Suppressor macrophage treated with lipopolysaccharide for 4 hours (primary cell): ENCODE measurements around the gene SEMA3D.

Source experiments
- DNase-seq: peaks from one replicate; pipeline ENCODE4 v3.0.0-alpha.2; 2020

SEMA3D gene

DNA sequence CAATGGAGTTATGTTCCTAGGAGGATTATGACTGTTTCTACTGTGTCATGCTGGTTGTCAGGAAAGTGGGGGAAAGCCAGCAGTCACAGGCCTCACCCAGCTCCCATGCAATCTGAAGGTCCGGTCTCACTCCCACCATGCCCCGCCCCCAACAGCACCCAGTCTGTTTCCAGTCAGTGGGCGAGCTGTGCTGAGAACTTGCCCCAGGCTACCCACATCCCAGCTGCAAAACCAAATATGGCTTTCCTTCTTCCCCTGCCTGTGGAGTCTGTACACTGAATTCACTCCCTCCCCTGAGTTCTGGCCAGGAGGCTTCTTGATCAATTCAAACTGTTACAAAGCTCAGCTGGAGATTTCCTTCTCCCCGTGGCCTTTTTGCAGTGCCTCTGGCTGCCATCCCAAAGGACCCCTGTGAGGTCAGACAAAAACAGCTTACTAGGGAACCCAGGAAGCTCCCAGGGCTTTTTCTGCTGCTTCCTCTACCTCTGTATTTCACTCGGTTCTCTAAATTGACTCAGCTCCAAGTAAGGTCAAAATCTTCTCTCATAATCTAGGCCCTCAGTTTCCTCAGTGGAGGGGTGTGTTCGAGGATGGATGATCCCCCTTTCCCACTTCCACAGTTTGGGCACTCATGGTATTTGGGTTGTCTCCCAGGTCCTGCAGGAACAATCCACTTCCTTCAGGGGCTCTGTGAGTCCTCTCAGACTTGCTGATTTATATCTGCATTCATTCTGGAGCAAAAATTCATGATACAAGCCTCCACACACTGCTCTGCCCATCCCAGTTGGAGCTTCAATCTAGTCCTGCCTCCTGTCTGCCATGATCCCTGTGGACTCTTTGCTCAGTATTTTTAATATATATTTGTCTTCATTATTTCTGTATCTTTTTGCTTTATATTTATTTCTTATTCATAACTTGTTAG lies 205.5 kb downstream of the SEMA3D start:
- no peak for DNase-seq

DNA sequence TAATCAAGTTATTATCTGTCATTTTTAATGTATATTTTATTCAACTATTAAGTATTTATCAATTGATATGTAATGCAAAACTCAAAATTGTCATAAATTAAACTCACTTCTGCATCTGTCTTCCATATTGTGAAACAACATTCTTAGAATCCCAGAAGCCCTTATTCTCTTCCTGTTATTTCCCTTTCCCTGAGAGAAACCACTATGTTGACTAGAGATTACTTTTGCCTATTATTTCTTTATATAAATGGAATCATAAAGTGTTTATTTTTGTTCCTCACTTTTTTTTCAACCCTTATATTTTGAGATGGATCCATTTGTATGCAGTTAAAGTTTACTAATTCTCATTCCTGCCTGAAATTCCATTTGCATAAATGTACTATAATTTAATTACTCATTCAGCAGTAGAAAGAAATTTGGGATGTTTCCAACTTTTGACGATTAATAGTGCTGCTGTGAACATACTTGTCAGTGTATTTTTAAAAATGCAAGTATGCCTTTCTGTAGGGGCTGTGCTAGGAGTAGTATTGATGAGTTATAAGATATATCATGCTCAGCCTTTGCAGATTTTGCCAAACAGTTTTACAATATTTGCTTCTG lies 211.2 kb downstream of the SEMA3D start:
- no peak for DNase-seq

DNA sequence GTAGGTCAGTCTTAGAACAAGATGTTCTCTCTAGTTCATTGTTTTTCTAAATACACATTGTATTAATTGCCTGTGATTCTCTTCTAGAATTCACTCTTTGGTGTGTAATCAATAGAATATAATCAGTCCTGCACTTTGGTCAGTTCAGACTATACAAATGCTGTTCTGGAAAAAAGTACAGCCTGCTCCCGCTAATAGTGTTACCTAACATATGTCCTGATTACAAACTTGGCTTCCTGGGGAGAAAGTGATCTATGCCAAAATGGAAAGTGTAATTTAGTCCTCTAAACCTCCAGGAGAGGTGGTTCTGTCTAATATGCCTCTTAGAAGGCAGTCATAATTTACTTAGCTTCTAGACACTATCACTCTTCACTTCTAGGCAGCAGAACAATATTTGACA lies 215.5 kb downstream of the SEMA3D start:
- DNase-seq, result no peak

DNA sequence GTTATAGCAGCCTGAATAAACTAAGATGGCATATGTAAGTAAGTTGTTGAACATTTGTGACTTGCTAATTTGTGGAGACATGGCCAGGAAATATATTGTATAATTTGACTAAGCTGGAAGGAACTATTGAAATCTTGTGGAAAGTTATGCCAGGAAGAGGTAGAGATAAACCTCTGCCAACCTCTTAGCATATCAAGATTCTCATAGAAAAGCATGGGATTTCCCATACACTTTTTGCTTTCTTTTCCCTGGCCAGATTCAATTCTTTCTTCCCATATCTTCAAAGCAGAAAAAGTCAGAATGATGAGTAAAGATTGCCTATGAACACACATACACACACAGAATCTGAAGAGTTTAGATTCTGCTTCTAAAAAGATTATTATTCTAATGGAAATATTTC lies 216.2 kb downstream of the SEMA3D start:
- no peak for DNase-seq

DNA sequence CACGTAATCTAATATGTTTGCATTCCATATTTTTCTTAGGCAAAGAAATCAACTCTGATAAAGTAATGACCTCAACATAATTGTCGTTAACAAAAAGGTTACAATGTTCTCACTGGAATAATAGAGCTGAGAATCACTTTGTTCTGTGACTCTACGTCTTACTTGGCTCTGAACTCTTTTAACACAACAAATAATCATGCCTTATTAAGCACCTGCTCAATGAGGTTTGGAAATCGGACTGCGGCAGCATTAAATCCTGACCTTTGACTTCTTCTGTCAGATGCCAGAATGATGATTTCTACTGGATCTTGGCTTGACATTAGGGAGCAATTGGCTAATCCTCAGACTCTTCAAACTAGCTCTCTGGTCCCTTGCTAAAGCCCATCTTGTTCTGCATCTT lies 233.6 kb downstream of the SEMA3D start:
- no peak for DNase-seq

DNA sequence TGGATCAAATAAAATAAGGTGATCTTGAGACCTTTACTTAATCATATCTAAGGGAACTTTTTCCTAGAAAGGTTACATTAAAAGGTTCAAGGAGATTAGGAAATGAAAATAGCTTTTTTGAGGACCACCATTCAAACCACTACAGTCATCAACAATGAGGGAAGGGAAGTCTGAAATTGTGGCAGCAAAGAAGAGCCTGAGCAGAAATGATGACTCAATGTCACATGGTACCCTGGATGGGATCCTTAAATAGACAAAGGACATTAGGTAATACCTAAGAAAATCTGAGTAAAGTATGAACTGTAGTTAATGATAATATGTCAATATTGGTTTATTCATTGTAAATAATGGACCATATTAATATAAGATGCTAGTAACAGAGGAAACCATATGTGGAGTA lies 236.0 kb downstream of the SEMA3D start:
- DNase-seq, result peak; percentile 5

DNA sequence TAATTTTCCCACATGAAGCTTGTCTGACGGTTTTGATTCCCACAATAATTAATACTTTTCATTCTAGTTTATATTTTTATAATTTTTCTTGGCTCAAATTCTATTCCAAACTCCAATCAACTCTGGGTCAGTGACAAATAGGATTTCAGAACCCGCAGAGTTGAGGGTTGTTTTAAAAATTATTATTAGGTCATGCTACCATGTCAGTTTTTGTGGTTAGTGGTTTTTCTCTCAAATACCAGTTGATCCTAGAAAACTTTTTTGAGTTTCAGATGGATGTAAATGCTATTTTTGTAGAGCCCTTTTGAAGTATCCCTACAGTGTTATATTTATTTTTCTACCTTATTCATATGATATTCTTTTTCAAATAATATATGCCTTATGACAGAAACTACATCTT lies 237.4 kb downstream of the SEMA3D start:
- DNase-seq, result no peak

DNA sequence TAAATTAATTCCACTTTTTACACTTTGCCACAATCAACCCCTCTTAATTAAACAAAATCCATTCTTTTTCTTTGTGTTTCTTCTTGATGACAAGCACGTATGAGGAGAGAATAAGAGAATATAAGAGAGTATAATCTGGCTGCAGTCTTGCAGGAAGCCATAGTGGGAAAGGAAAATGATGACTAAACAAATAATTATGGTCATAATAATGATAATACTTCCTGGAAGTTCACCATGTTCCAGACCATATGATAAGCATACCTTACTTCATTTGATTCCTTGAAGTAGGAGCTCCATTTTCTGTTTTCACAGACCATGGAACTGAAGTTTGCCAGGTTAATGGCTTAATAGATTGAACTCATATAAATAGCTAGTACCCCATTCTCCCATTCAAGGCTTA lies 237.8 kb downstream of the SEMA3D start:
- no peak for DNase-seq

DNA sequence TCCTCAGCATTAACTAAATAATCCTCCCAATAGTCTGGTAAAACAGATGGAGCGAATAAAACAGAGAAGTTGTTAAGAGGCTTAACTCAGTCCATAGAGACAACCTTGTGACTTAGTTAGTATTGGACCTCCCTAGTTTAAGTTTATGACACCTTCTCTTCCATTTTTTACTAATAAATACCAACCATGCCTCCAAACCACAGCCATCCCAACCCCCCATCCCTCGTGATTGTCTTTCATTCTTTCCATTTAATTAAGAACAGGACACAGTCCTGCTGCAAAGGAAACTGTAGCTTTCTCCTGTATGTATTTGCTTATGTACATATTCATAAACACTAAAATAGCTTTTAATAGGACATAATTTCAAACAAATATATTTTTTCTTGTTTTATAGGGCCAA lies 238.2 kb downstream of the SEMA3D start:
- DNase-seq, result no peak

DNA sequence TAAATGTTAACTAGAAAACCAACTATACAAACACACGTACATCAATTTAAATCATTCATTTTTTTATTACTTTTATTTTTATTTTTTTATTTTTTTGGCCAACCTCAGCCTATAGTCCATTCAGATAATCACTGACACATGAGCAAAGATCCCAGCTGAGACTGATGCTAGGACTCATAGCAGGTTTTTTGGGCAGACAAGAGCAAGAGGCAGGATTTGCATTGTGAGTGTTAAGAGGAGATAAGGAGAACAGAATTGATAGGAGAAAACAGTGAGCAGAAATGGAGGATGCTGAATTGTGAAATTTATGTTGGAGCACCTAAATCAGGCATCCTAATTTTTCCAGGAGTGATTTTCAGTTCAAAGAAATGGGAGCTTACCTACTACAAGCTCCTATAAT lies 240.3 kb downstream of the SEMA3D start:
- DNase-seq, result no peak
